Stimulated activated memory B cell treated with anti-CD40 and anti-IgM and Interleukin-4, amounts not matched to agents 10 μg/mL and 1 μg/mL and 100 μg/mL, for 72 hours (primary cell): ENCODE data around the gene WASF2.
"Not testable (repeated sequence)": the region's sequence is repeated elsewhere in the genome, so short reads cannot be mapped to it uniquely, and the experiment has no call there.

Source experiments
- ATAC-seq: fragments of 150-1000 bp; cut with Tn5 transposase; 2 replicates; pipeline ENCODE4 v1.10.0; 2021
- H3K27ac Mint-ChIP-seq: one replicate; pipeline ENCODE4 v1.8.0; 2022; ENCODE audit warnings: mild to moderate bottlenecking, mixed read lengths
- H3K27me3 Mint-ChIP-seq: one replicate; pipeline ENCODE4 v1.8.0; 2022; ENCODE audit warnings: mixed read lengths
- H3K36me3 Mint-ChIP-seq: one replicate; pipeline ENCODE4 v1.8.0; 2022; ENCODE audit warnings: mixed read lengths
- H3K4me1 Mint-ChIP-seq: one replicate; pipeline ENCODE4 v1.8.0; 2022; ENCODE audit warnings: mixed read lengths
- H3K4me3 Mint-ChIP-seq: one replicate; pipeline ENCODE4 v1.8.0; 2022; ENCODE audit warnings: mild to moderate bottlenecking, moderate library complexity, mixed read lengths
- H3K9me3 Mint-ChIP-seq: one replicate; pipeline ENCODE4 v1.8.0; 2022; ENCODE audit warnings: mixed read lengths

Gene WASF2

GRCh38 chr1:27513528-27513927, 23.6 kb upstream of the WASF2 start:
- H3K27ac Mint-ChIP-seq = peak overlapping the region; percentile 45
- no peak overlapping the region for H3K4me3 Mint-ChIP-seq
- no peaks in the 10 kb centered on the region for H3K27me3 Mint-ChIP-seq
- H3K4me1 Mint-ChIP-seq = peaks cover 5% of the 10 kb centered on the region
- H3K9me3 Mint-ChIP-seq = no peaks in the 10 kb centered on the region
- no peak for ATAC-seq
- no peaks in the 10 kb centered on the region for H3K36me3 Mint-ChIP-seq

- Mint-ChIP-seq H3K27me3 (no peaks in the 10 kb centered on the region), H3K4me3 (no peak overlapping the region), H3K36me3 (no peaks in the 10 kb centered on the region), H3K27ac (no peak overlapping the region), H3K9me3 (no peaks in the 10 kb centered on the region), H3K4me1 (peaks cover 5% of the 10 kb centered on the region)
- ATAC-seq = no peak
These were observed 19.4 kb upstream of the WASF2 start for GRCh38 chr1:27509127-27510080.

- peaks cover 6% of the 10 kb centered on the region for H3K4me1 Mint-ChIP-seq
- no peaks in the 10 kb centered on the region for H3K27me3 Mint-ChIP-seq
- no peak overlapping the region for H3K4me3 Mint-ChIP-seq
- no peaks in the 10 kb centered on the region for H3K9me3 Mint-ChIP-seq
- no peaks in the 10 kb centered on the region for H3K36me3 Mint-ChIP-seq
- ATAC-seq = peak; percentile 22
- H3K27ac Mint-ChIP-seq = no peak overlapping the region
These were observed 18.1 kb upstream of the WASF2 start for GRCh38 chr1:27507960-27508665.

GRCh38 chr1:27506703-27507102, 16.7 kb upstream of the WASF2 start:
- Mint-ChIP-seq H3K27ac (no peak overlapping the region), H3K27me3 (no peaks in the 10 kb centered on the region), H3K4me3 (no peak overlapping the region), H3K4me1 (peaks cover 9% of the 10 kb centered on the region), H3K9me3 (no peaks in the 10 kb centered on the region), H3K36me3 (no peaks in the 10 kb centered on the region)
- ATAC-seq = no peak

GRCh38 chr1:27505420-27505680, 15.4 kb upstream of the WASF2 start:
- Mint-ChIP-seq H3K27ac (no peak overlapping the region), H3K9me3 (no peaks in the 10 kb centered on the region), H3K36me3 (no peaks in the 10 kb centered on the region), H3K4me3 (no peak overlapping the region), H3K4me1 (peaks cover 9% of the 10 kb centered on the region), H3K27me3 (no peaks in the 10 kb centered on the region)
- no peak for ATAC-seq

- no peak overlapping the region for H3K27ac Mint-ChIP-seq
- ATAC-seq = no peak
- H3K36me3 Mint-ChIP-seq = no peaks in the 10 kb centered on the region
- no peaks in the 10 kb centered on the region for H3K27me3 Mint-ChIP-seq
- H3K4me1 Mint-ChIP-seq = peaks cover 11% of the 10 kb centered on the region
- H3K9me3 Mint-ChIP-seq = no peaks in the 10 kb centered on the region
- no peak overlapping the region for H3K4me3 Mint-ChIP-seq
These were observed 14.8 kb upstream of the WASF2 start for GRCh38 chr1:27504588-27505419.

- Mint-ChIP-seq H3K27ac (peak overlapping the region; percentile 13), H3K4me3 (no peak overlapping the region), H3K9me3 (no peaks in the 10 kb centered on the region), H3K36me3 (no peaks in the 10 kb centered on the region), H3K4me1 (peaks cover 14% of the 10 kb centered on the region), H3K27me3 (no peaks in the 10 kb centered on the region)
- ATAC-seq = no peak
These were observed 14.0 kb upstream of the WASF2 start for GRCh38 chr1:27503844-27504587.

GRCh38 chr1:27503033-27503432, 13.1 kb upstream of the WASF2 start:
- H3K4me3 Mint-ChIP-seq = no peak overlapping the region
- ATAC-seq = no peak

GRCh38 chr1:27501159-27501558, 11.2 kb upstream of the WASF2 start:
- H3K9me3 Mint-ChIP-seq, H3K27me3 Mint-ChIP-seq, ATAC-seq, H3K4me3 Mint-ChIP-seq, H3K36me3 Mint-ChIP-seq, H3K27ac Mint-ChIP-seq: not testable (repeated sequence)
- H3K4me1 Mint-ChIP-seq = peaks cover 25% of the 10 kb centered on the region

More at GRCh38 chr1:27503033-27503432, 13.1 kb upstream of the WASF2 start:
- Mint-ChIP-seq H3K27ac (peak overlapping the region; percentile 13), H3K27me3 (no peaks in the 10 kb centered on the region), H3K4me1 (peaks cover 18% of the 10 kb centered on the region), H3K9me3 (no peaks in the 10 kb centered on the region), H3K36me3 (no peaks in the 10 kb centered on the region)

GRCh38 chr1:27499142-27499541, 9.2 kb upstream of the WASF2 start:
- no peak for ATAC-seq
- Mint-ChIP-seq H3K9me3 (no peaks in the 10 kb centered on the region), H3K27ac (peak overlapping the region; percentile 60), H3K36me3 (no peaks in the 10 kb centered on the region), H3K4me1 (peaks cover 25% of the 10 kb centered on the region), H3K27me3 (no peaks in the 10 kb centered on the region), H3K4me3 (no peak overlapping the region)

GRCh38 chr1:27496604-27497155, 6.7 kb upstream of the WASF2 start:
- peaks cover 40% of the 10 kb centered on the region for H3K4me1 Mint-ChIP-seq
- no peaks in the 10 kb centered on the region for H3K9me3 Mint-ChIP-seq
- H3K27ac Mint-ChIP-seq = no peak overlapping the region
- H3K4me3 Mint-ChIP-seq = no peak overlapping the region
- H3K27me3 Mint-ChIP-seq = no peaks in the 10 kb centered on the region
- peak; percentile 34 for ATAC-seq
- H3K36me3 Mint-ChIP-seq = no peaks in the 10 kb centered on the region

GRCh38 chr1:27492796-27493195, 2.8 kb upstream of the WASF2 start:
- Mint-ChIP-seq H3K27ac (peak overlapping the region; percentile 100), H3K9me3 (no peaks in the 10 kb centered on the region), H3K27me3 (no peaks in the 10 kb centered on the region), H3K4me1 (peaks cover 50% of the 10 kb centered on the region), H3K36me3 (no peaks in the 10 kb centered on the region), H3K4me3 (no peak overlapping the region)
- no peak for ATAC-seq

- peak overlapping the region; percentile 100 for H3K27ac Mint-ChIP-seq
- peak overlapping the region; percentile 62 for H3K4me3 Mint-ChIP-seq
- H3K4me1 Mint-ChIP-seq = peaks cover 50% of the 10 kb centered on the region
- H3K36me3 Mint-ChIP-seq = no peaks in the 10 kb centered on the region
- H3K27me3 Mint-ChIP-seq = no peaks in the 10 kb centered on the region
- ATAC-seq = peak; percentile 31
- no peaks in the 10 kb centered on the region for H3K9me3 Mint-ChIP-seq
These were observed 2.1 kb upstream of the WASF2 start for GRCh38 chr1:27491748-27492700.
